Spinal cord (tissue), 10 donors: ENCODE measurements around the gene CACNA1D. TPM values are rescaled to one million over a fixed set of nuclear protein-coding genes. Genes with fewer than 3 reads are reported as not detected.

ENCODE experiments used
- DNase-seq, 6 donors: peaks; one replicate each; pipeline versions ENCODE4 v3.0.0 to v3.0.0-alpha.2; 2013 to 2015; ENCODE audit warnings: low spot score in 6 of 6, low read depth in 4 of 6
- H3K27ac ChIP-seq: one replicate; pipeline ENCODE4 v1.5.1; 2013; ENCODE audit warnings: low read depth, low read length, control low read depth
- H3K27me3 ChIP-seq: one replicate; pipeline ENCODE4 v1.6.1; 2013; ENCODE audit warnings: low read length; ENCODE audit not compliant: control insufficient read depth, insufficient read depth
- H3K36me3 ChIP-seq: one replicate; pipeline ENCODE4 v1.6.1; 2013; ENCODE audit warnings: low read length; ENCODE audit not compliant: control insufficient read depth, insufficient read depth
- H3K4me1 ChIP-seq: one replicate; pipeline ENCODE4 v1.6.1; 2013; ENCODE audit warnings: low read length; ENCODE audit not compliant: control insufficient read depth, insufficient read depth
- H3K4me3 ChIP-seq: one replicate; pipeline ENCODE4 v1.5.1; 2013; ENCODE audit warnings: low read depth, low read length, control low read depth
- H3K9me3 ChIP-seq: one replicate; pipeline ENCODE4 v1.6.1; 2013; ENCODE audit warnings: low read length; ENCODE audit not compliant: control insufficient read depth, insufficient read depth
- WGBS: methylation state at CpG from one replicate; pipeline ENCODE4 v1.1.5; 2013; ENCODE audit warnings: missing lambda C conversion rate; ENCODE audit not compliant: insufficient coverage; 5-methylcytosine and 5-hydroxymethylcytosine counted together
- polyA plus RNA-seq, 2 donors: library from polyadenylated mRNA; unstranded; fragments of 120-200 nt; gene quantifications; one replicate each; pipeline ENCODE4 v1.2.1, GENCODE V29; 2013; ENCODE audit not compliant: insufficient read length in 2 of 2
- total RNA-seq, 2 donors: library from RNA; depleted of rRNA in 1 of 2; stranded (reverse); fragments of 120-200 nt in 1 of 2; fragments of >200 nt in 1 of 2; gene quantifications; one replicate each; pipeline versions ENCODE4 v1.2.3 to v1.2.4, GENCODE V29; 2013 to 2014
- donor health status: healthy.

Gene CACNA1D
- total and polyA plus RNA-seq, 4 donors = 14.1 to 37.5 (median 24.4) TPM

- Histone ChIP-seq H3K27ac (no peak overlapping the region), H3K9me3 (no peaks in the 10 kb centered on the region), H3K4me1 (peaks cover 17% of the 10 kb centered on the region), H3K4me3 (no peak overlapping the region), H3K27me3 (no peaks in the 10 kb centered on the region), H3K36me3 (no peaks in the 10 kb centered on the region)
- no peak for DNase-seq
- WGBS = 40% methylated on average over 1 of the region's 2 CpGs
These were observed 174.5 kb downstream of the CACNA1D start for GRCh38 chr3:53668872-53669271.

- peaks cover 28% of the 10 kb centered on the region for H3K4me1 ChIP-seq
- no peaks in the 10 kb centered on the region for H3K36me3 ChIP-seq
- no peak for DNase-seq
- H3K27ac ChIP-seq = no peak overlapping the region
- H3K9me3 ChIP-seq = no peaks in the 10 kb centered on the region
- no peaks in the 10 kb centered on the region for H3K27me3 ChIP-seq
- H3K4me3 ChIP-seq = no peak overlapping the region
- WGBS = 100% methylated on average over 1 of the region's 3 CpGs
These were observed 176.3 kb downstream of the CACNA1D start for GRCh38 chr3:53670721-53671120.

DNA sequence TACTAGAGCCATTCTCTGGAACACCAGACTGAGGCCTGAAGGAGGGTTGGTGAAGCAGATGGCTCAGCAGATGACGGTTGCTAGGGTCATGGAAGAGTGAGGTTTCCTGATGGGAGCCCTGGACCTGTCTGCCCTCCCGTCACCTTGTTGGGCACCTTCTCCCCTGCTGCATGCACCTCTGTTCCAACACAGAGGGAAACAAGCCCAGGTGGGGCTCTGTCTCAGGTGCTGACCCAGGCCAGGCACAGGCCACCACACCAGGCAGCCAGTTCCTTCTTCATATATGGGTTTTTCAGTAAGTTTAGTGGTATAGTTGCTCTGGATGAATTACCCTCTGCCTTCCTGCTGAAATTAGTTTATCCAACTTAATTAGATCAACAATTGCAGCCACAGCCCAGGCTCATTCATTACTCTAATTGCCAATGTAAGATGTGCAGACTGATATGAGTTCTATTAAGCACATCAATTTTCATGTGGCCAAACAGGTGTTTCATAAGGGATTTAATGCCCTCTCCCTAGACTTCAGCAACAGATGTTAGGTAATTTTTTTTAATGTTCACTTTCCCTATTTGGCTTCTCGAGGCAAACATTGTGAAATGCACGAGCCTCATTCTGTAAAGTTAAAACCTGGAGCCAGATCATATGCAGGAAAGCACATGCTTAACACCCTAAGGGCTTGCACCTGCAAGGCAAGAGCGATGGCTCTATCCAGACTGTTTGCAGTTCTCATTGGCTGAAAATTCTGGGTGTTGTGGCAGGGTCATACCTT lies 177.0 kb downstream of the CACNA1D start:
- 68% methylated on average over 3 of the region's 5 CpGs for WGBS
- DNase-seq = peak in 1 of 6 donors; percentile 83
- Histone ChIP-seq H3K27me3 (no peaks in the 10 kb centered on the region), H3K36me3 (no peaks in the 10 kb centered on the region), H3K4me1 (peaks cover 32% of the 10 kb centered on the region), H3K27ac (no peak overlapping the region), H3K9me3 (no peaks in the 10 kb centered on the region), H3K4me3 (no peak overlapping the region)

- H3K27ac ChIP-seq = no peak overlapping the region
- WGBS = no CpG with 5 or more reads among the region's 1 CpG
- peaks cover 32% of the 10 kb centered on the region for H3K4me1 ChIP-seq
These were observed 177.5 kb downstream of the CACNA1D start for GRCh38 chr3:53671961-53672299.

GRCh38 chr3:53672981-53673380 lies 178.6 kb downstream of the CACNA1D start:
- H3K9me3 ChIP-seq = no peaks in the 10 kb centered on the region
- no peak overlapping the region for H3K4me3 ChIP-seq
- H3K4me1 ChIP-seq = peaks cover 35% of the 10 kb centered on the region
- no peaks in the 10 kb centered on the region for H3K36me3 ChIP-seq
- WGBS = 33% methylated on average over 4 of the region's 5 CpGs
- H3K27ac ChIP-seq = no peak overlapping the region
- DNase-seq = peak in 5 of 6 donors; percentile 56 to 94 (median 68)
- no peaks in the 10 kb centered on the region for H3K27me3 ChIP-seq

More at GRCh38 chr3:53671961-53672299, 177.5 kb downstream of the CACNA1D start:
- Histone ChIP-seq H3K9me3 (no peaks in the 10 kb centered on the region), H3K36me3 (no peaks in the 10 kb centered on the region), H3K27me3 (no peaks in the 10 kb centered on the region), H3K4me3 (no peak overlapping the region)
- DNase-seq = no peak

- Histone ChIP-seq H3K27me3 (no peaks in the 10 kb centered on the region), H3K27ac (peak overlapping the region; percentile 35), H3K4me3 (no peak overlapping the region), H3K4me1 (peaks cover 35% of the 10 kb centered on the region), H3K36me3 (no peaks in the 10 kb centered on the region), H3K9me3 (no peaks in the 10 kb centered on the region)
- DNase-seq = peak in 1 of 6 donors; percentile 64
- no CpG with 5 or more reads among the region's 10 CpGs for WGBS
These were observed 179.4 kb downstream of the CACNA1D start for GRCh38 chr3:53673722-53674350.

DNA sequence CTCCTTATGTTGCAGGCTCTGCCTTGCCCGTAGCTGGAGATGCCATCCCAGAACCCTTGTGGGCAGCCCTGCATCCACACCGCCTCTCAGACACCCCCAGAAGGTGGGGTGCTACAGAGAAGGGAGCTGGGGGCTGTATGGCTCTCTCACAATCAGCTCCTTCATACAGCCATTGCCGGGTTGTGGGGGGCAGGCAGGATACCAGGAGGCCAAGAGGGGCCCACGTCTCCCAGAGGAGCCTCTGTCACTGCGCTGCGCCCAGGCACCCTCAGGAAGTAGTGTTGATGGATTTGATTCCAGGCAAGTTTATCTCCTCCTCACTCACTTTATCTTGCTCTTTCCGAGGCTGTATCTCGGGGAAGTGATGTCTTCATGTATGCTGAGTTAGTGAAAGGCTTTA lies 180.2 kb downstream of the CACNA1D start:
- Histone ChIP-seq H3K9me3 (no peaks in the 10 kb centered on the region), H3K27me3 (no peaks in the 10 kb centered on the region), H3K27ac (peak overlapping the region; percentile 37), H3K36me3 (no peaks in the 10 kb centered on the region), H3K4me3 (no peak overlapping the region), H3K4me1 (peaks cover 35% of the 10 kb centered on the region)
- WGBS = no CpG with 5 or more reads among the region's 8 CpGs
- no peak for DNase-seq

DNA sequence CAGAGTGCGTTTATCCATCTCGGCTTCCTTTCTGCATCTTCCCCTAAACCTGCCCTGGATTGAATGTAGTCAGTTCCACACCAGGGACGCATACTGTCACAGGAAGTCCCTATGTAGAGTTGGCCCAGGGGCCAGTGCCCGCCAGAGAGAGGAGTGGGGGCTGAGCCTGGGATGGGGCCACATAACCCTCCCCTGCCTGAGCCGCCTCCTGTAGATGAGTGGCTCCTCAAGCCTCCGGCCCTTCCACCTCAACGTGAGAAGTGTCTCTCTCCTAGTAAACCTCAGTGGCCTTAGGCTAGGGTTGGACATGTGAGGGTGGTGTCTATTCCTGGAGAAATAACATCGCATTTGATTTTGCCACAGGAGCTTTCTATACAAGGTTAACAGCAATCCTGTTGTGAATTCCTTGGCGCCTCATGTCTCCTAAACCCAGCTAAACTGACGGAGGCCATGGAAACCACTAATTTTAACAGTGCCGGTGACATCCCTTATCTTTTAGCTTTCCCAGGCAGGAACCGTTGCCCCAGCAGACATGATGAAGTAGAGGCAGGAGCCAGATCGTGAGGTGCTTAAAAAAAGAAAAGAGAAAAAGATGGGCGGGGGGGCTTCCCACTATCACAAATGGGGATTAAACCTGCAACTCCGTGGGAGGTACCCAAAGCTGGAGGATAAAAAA lies 180.7 kb downstream of the CACNA1D start:
- no peak overlapping the region for H3K27ac ChIP-seq
- no peaks in the 10 kb centered on the region for H3K9me3 ChIP-seq
- peaks cover 38% of the 10 kb centered on the region for H3K4me1 ChIP-seq
- no CpG with 5 or more reads among the region's 15 CpGs for WGBS
- no peak overlapping the region for H3K4me3 ChIP-seq
- DNase-seq = no peak
- H3K36me3 ChIP-seq = no peaks in the 10 kb centered on the region
- no peaks in the 10 kb centered on the region for H3K27me3 ChIP-seq

- peaks cover 41% of the 10 kb centered on the region for H3K4me1 ChIP-seq
- no peak overlapping the region for H3K27ac ChIP-seq
- no peak for DNase-seq
- no peaks in the 10 kb centered on the region for H3K9me3 ChIP-seq
- no peak overlapping the region for H3K4me3 ChIP-seq
- 45% methylated on average over 5 of the region's 11 CpGs for WGBS
- no peaks in the 10 kb centered on the region for H3K36me3 ChIP-seq
- H3K27me3 ChIP-seq = no peaks in the 10 kb centered on the region
These were observed 181.5 kb downstream of the CACNA1D start for GRCh38 chr3:53675942-53676341.
